ENCODE results near the gene DIAPH2.

The DIAPH2 gene

DNA sequence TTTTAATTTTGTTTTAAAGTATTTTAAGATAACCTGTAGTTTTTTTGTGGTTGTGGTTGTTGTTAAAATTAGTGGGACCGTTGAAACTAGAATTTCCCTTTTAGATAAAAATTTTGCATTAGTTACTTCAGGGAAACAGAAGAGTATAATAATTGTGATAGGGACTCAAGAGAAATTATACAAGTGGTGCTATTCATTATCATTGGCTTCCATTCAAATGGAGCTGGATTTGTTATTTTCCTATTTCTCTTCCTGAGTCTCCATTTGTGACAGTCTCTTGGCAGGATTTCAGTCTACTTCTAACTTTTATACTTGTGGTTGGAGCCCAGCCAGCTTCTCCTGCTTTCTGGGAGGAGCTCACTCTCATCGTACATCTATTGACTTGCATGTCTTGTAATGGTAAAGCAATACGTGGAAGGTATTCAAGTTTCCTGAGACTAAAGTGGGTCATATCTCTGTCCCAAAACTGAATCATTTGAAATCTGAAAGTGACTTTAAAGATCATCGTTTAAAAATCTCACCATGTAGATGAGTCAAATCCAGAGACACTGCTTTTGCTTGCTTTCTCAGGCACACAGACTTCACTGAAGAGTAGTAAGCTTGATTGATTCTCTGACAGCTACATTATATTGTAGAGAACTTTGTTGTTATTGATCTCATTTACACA is 354.9 kb downstream of the DIAPH2 start:
- Histone ChIP-seq H3K9me3 (no peaks in the 10 kb centered on the region), H3K36me3 (no peaks in the 10 kb centered on the region), H3K27ac (no peak overlapping the region), H3K4me1 (ENCODE audit: control insufficient read depth in 1 of 2, insufficient read depth in 1 of 2, low read depth in 1 of 2, low read length in 1 of 2) (peaks cover 3 to 4% of the 10 kb centered on the region in 2 experiments), H3K4me3 (ENCODE audit: low read depth in 1 of 2, low read length in 1 of 2) (no peak overlapping the region), H3K27me3 (no peaks in the 10 kb centered on the region)
- TF ChIP-seq CTCF (IDR thresholded peaks at IDR 0.05): no peak

- H3K9me3 ChIP-seq: no peaks in the 10 kb centered on the region
- no peaks in the 10 kb centered on the region for H3K36me3 ChIP-seq
- no peak for TF ChIP-seq CTCF (IDR thresholded peaks at IDR 0.05)
- peaks cover 0 to 3% of the 10 kb centered on the region in 2 experiments for H3K4me1 ChIP-seq (ENCODE audit: control insufficient read depth in 1 of 2, insufficient read depth in 1 of 2, low read depth in 1 of 2, low read length in 1 of 2)
- H3K27me3 ChIP-seq: no peaks in the 10 kb centered on the region
- no peak overlapping the region for H3K4me3 ChIP-seq (ENCODE audit: low read depth in 1 of 2, low read length in 1 of 2)
- no peak overlapping the region for H3K27ac ChIP-seq
These were observed 360.8 kb downstream of the DIAPH2 start for GRCh38 chrX:97045470-97045869.

- H3K27me3 ChIP-seq: no peaks in the 10 kb centered on the region
- no peaks in the 10 kb centered on the region for H3K9me3 ChIP-seq
- no peaks in the 10 kb centered on the region for H3K4me1 ChIP-seq (ENCODE audit: control insufficient read depth in 1 of 2, insufficient read depth in 1 of 2, low read depth in 1 of 2, low read length in 1 of 2)
- H3K27ac ChIP-seq: no peak overlapping the region
- TF ChIP-seq CTCF (IDR thresholded peaks at IDR 0.05): no peak
- no peak overlapping the region for H3K4me3 ChIP-seq (ENCODE audit: low read depth in 1 of 2, low read length in 1 of 2)
- H3K36me3 ChIP-seq: no peaks in the 10 kb centered on the region
These were observed 362.2 kb downstream of the DIAPH2 start for GRCh38 chrX:97046867-97047266.

GRCh38 chrX:97050392-97050791 is 365.8 kb downstream of the DIAPH2 start:
- Histone ChIP-seq H3K4me3 (ENCODE audit: low read depth in 1 of 2, low read length in 1 of 2) (no peak overlapping the region), H3K27me3 (no peaks in the 10 kb centered on the region), H3K36me3 (no peaks in the 10 kb centered on the region), H3K27ac (no peak overlapping the region), H3K9me3 (no peaks in the 10 kb centered on the region), H3K4me1 (ENCODE audit: control insufficient read depth in 1 of 2, insufficient read depth in 1 of 2, low read depth in 1 of 2, low read length in 1 of 2) (no peaks in the 10 kb centered on the region)
- TF ChIP-seq CTCF (IDR thresholded peaks at IDR 0.05): no peak

DNA sequence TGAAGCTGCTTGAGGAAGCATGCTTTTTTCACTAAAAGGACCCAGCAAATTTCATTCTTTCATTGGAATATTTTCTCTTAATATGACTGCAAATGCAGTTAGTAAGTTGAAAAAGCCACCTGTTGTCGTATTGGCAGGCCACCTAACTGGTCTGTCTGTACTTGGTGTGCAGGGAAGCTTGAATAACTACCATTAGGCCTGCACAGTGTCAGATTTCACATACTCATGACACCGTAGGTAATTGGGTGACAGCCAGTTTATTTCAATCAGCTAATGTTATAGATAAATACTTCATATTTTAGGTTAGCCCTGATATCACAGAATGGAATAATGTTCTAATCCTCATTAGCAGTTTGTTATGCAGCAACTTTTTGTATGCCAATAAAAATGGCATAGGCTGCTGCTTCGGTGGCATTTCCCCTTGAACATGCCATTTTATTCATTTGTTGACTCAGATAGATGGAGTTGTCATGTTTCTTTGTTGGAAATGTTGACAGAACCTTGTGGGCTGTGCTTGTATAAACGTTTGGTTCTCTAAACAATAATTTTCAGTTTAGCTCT is 372.8 kb downstream of the DIAPH2 start:
- H3K9me3 ChIP-seq: no peaks in the 10 kb centered on the region
- no peak overlapping the region for H3K4me3 ChIP-seq (ENCODE audit: low read depth in 1 of 2, low read length in 1 of 2)
- no peaks in the 10 kb centered on the region for H3K36me3 ChIP-seq
- no peak overlapping the region for H3K27ac ChIP-seq
- no peak for TF ChIP-seq CTCF (IDR thresholded peaks at IDR 0.05)
- no peaks in the 10 kb centered on the region for H3K4me1 ChIP-seq (ENCODE audit: control insufficient read depth in 1 of 2, insufficient read depth in 1 of 2, low read depth in 1 of 2, low read length in 1 of 2)
- no peaks in the 10 kb centered on the region for H3K27me3 ChIP-seq

Data from neutrophil (primary cell).